WTC11 (cell line): ENCODE results near the gene SP110.

Source experiments
- CREM ChIP-seq: sonication (generic); formaldehyde crosslinking; IDR thresholded peaks from 2 replicates; pipeline ENCODE4 v1.8.1; 2022; ENCODE audit warnings: mild to moderate bottlenecking, missing genetic modification reagents, moderate library complexity
- NFE2L1 ChIP-seq: sonication (generic); formaldehyde crosslinking; IDR thresholded peaks from 2 replicates; pipeline ENCODE4 v1.8.1; 2023; ENCODE audit warnings: missing genetic modification reagents
- NR2C2 ChIP-seq: sonication (generic); formaldehyde crosslinking; IDR thresholded peaks from 2 replicates; pipeline ENCODE4 v1.8.0; 2022; ENCODE audit warnings: mild to moderate bottlenecking, missing genetic modification reagents
- NR3C1 ChIP-seq: sonication (generic); formaldehyde crosslinking; conservative IDR thresholded peaks from 2 replicates; pipeline ENCODE4 v1.8.1; 2023; ENCODE audit warnings: low read depth, mild to moderate bottlenecking, missing genetic modification reagents
- TCF7 ChIP-seq: sonication (generic); formaldehyde crosslinking; IDR thresholded peaks from 2 replicates; pipeline ENCODE4 v1.8.0; 2022; ENCODE audit warnings: mild to moderate bottlenecking, low read depth, missing genetic modification reagents, moderate library complexity
- ZNF263 ChIP-seq: sonication (generic); formaldehyde crosslinking; IDR thresholded peaks from 2 replicates; pipeline ENCODE4 v1.8.1; 2022; ENCODE audit warnings: low read depth, mild to moderate bottlenecking, moderate library complexity, missing genetic modification reagents
- TF ChIP-seq, protein P1 (sequence below): fragments of 200-600 bp; IDR thresholded peaks from 2 replicates; pipeline ENCODE4 v1.8.0; 2022; ENCODE audit warnings: antibody characterized with exemption
- TF ChIP-seq, protein P2 (sequence below): sonication (generic); formaldehyde crosslinking; IDR thresholded peaks from 2 replicates; pipeline ENCODE4 v1.8.1; 2023; ENCODE audit warnings: mild to moderate bottlenecking, missing genetic modification reagents, moderate library complexity
- TF ChIP-seq, protein P3 (sequence below): sonication (generic); formaldehyde crosslinking; IDR thresholded peaks from 2 replicates; pipeline ENCODE4 v1.8.0; 2022; ENCODE audit warnings: mild to moderate bottlenecking, missing genetic modification reagents
- TF ChIP-seq, protein P4 (sequence below): sonication (generic); formaldehyde crosslinking; IDR thresholded peaks from 2 replicates; pipeline ENCODE4 v1.8.0; 2023; ENCODE audit warnings: mild to moderate bottlenecking, missing genetic modification reagents
- TF ChIP-seq, protein P5 (sequence below): sonication (generic); formaldehyde crosslinking; IDR thresholded peaks from 2 replicates; pipeline ENCODE4 v1.8.1; 2023; ENCODE audit warnings: mild to moderate bottlenecking, missing genetic modification reagents
- TF ChIP-seq, protein P6 (sequence below): sonication (generic); formaldehyde crosslinking; IDR thresholded peaks from 2 replicates; pipeline ENCODE4 v1.8.0; 2022; ENCODE audit warnings: mild to moderate bottlenecking, missing genetic modification reagents

DNA sequence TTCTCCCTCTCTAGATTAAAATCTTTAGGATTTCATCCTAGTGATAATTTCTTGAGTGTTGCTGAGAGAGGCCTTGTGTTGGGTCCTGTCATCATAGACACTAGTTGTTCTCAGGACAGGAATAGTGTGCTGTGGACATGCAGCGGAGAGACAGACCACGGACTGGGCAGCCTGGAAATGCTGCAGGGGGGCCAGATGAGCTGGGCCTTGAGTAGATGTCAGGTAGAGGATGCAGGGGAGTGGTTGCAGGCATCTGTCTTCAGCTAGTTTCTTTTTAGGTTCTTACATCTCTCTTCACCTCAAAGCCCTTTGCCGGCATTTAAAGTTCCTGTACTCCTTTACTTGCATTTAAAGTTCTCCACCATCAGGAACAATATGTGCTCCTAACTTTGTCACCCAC lies 42.8 kb downstream of the SP110 start:
- TF ChIP-seq, protein P1, sequence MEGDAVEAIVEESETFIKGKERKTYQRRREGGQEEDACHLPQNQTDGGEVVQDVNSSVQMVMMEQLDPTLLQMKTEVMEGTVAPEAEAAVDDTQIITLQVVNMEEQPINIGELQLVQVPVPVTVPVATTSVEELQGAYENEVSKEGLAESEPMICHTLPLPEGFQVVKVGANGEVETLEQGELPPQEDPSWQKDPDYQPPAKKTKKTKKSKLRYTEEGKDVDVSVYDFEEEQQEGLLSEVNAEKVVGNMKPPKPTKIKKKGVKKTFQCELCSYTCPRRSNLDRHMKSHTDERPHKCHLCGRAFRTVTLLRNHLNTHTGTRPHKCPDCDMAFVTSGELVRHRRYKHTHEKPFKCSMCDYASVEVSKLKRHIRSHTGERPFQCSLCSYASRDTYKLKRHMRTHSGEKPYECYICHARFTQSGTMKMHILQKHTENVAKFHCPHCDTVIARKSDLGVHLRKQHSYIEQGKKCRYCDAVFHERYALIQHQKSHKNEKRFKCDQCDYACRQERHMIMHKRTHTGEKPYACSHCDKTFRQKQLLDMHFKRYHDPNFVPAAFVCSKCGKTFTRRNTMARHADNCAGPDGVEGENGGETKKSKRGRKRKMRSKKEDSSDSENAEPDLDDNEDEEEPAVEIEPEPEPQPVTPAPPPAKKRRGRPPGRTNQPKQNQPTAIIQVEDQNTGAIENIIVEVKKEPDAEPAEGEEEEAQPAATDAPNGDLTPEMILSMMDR = no peak
- TF ChIP-seq ZNF263 (CRISPR knock-in tag) (no peak), NFE2L1 (CRISPR knock-in tag) (no peak), NR2C2 (CRISPR knock-in tag) (no peak), NR3C1 (CRISPR knock-in tag) (no peak), TCF7 (CRISPR knock-in tag) (no peak), CREM (CRISPR knock-in tag) (no peak)
- TF ChIP-seq, protein P2, sequence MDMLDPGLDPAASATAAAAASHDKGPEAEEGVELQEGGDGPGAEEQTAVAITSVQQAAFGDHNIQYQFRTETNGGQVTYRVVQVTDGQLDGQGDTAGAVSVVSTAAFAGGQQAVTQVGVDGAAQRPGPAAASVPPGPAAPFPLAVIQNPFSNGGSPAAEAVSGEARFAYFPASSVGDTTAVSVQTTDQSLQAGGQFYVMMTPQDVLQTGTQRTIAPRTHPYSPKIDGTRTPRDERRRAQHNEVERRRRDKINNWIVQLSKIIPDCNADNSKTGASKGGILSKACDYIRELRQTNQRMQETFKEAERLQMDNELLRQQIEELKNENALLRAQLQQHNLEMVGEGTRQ (CRISPR knock-in tag) = no peak
- TF ChIP-seq, protein P3, sequence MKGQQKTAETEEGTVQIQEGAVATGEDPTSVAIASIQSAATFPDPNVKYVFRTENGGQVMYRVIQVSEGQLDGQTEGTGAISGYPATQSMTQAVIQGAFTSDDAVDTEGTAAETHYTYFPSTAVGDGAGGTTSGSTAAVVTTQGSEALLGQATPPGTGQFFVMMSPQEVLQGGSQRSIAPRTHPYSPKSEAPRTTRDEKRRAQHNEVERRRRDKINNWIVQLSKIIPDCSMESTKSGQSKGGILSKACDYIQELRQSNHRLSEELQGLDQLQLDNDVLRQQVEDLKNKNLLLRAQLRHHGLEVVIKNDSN (CRISPR knock-in tag) = no peak
- TF ChIP-seq, protein P4, sequence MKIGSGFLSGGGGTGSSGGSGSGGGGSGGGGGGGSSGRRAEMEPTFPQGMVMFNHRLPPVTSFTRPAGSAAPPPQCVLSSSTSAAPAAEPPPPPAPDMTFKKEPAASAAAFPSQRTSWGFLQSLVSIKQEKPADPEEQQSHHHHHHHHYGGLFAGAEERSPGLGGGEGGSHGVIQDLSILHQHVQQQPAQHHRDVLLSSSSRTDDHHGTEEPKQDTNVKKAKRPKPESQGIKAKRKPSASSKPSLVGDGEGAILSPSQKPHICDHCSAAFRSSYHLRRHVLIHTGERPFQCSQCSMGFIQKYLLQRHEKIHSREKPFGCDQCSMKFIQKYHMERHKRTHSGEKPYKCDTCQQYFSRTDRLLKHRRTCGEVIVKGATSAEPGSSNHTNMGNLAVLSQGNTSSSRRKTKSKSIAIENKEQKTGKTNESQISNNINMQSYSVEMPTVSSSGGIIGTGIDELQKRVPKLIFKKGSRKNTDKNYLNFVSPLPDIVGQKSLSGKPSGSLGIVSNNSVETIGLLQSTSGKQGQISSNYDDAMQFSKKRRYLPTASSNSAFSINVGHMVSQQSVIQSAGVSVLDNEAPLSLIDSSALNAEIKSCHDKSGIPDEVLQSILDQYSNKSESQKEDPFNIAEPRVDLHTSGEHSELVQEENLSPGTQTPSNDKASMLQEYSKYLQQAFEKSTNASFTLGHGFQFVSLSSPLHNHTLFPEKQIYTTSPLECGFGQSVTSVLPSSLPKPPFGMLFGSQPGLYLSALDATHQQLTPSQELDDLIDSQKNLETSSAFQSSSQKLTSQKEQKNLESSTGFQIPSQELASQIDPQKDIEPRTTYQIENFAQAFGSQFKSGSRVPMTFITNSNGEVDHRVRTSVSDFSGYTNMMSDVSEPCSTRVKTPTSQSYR (CRISPR knock-in tag) = no peak
- TF ChIP-seq, protein P5, sequence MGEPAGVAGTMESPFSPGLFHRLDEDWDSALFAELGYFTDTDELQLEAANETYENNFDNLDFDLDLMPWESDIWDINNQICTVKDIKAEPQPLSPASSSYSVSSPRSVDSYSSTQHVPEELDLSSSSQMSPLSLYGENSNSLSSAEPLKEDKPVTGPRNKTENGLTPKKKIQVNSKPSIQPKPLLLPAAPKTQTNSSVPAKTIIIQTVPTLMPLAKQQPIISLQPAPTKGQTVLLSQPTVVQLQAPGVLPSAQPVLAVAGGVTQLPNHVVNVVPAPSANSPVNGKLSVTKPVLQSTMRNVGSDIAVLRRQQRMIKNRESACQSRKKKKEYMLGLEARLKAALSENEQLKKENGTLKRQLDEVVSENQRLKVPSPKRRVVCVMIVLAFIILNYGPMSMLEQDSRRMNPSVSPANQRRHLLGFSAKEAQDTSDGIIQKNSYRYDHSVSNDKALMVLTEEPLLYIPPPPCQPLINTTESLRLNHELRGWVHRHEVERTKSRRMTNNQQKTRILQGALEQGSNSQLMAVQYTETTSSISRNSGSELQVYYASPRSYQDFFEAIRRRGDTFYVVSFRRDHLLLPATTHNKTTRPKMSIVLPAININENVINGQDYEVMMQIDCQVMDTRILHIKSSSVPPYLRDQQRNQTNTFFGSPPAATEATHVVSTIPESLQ (CRISPR knock-in tag) = no peak
- TF ChIP-seq, protein P6, sequence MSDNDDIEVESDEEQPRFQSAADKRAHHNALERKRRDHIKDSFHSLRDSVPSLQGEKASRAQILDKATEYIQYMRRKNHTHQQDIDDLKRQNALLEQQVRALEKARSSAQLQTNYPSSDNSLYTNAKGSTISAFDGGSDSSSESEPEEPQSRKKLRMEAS = no peak
